A673 (cell line): ENCODE results near the gene PPP6R2. TPM values are rescaled to one million over a fixed set of nuclear protein-coding genes. Genes with fewer than 3 reads are reported as not detected.

ENCODE experiments used
- BruUV-seq: library from RNA; stranded (reverse); fragments of 400-500 nt; replicated peaks from 2 replicates; lab custom pipeline; 2021; lab: Mats Ljungman, UMichigan
- CTCF ChIA-PET: fragments of 300-600 bp; sonication (Branson Sonifier 250); formaldehyde crosslinking; loops from one replicate; lab custom pipeline; 2022; ENCODE audit warnings: antibody characterized with exemption; lab: Charles Lee
- POLR2A ChIA-PET: fragments of 300-600 bp; sonication (Branson Sonifier 250); formaldehyde crosslinking; loops from one replicate; lab custom pipeline; 2022; ENCODE audit warnings: antibody characterized with exemption; ENCODE audit not compliant: low non-redundant PET; lab: Charles Lee
- DNase-seq: peaks from one replicate; pipeline ENCODE4 v3.0.0-alpha.2; 2015; ENCODE audit warnings: low spot score
- H3K27ac ChIP-seq: fragments of 200-600 bp; sonication (generic); 2 replicates; pipeline ENCODE4 v1.5.1; 2016; ENCODE audit warnings: mixed run types, low read depth, mild to moderate bottlenecking, mixed read lengths, antibody characterized with exemption, low read length; ENCODE audit not compliant: poor library complexity, severe bottlenecking
- H3K27me3 ChIP-seq: fragments of 200-600 bp; sonication (generic); replicated peaks from 2 replicates; pipeline ENCODE4 v1.6.1; 2017; ENCODE audit warnings: mixed run types, low read depth, mild to moderate bottlenecking, mixed read lengths, antibody characterized with exemption, low read length; ENCODE audit not compliant: insufficient read depth, poor library complexity
- H3K36me3 ChIP-seq: fragments of 200-600 bp; sonication (generic); 2 replicates; pipeline ENCODE4 v1.6.1; 2016; ENCODE audit warnings: mixed run types, mild to moderate bottlenecking, mixed read lengths, antibody characterized with exemption, low read length; ENCODE audit not compliant: insufficient read depth, poor library complexity, severe bottlenecking
- H3K4me1 ChIP-seq: fragments of 200-600 bp; sonication (generic); 2 replicates; pipeline ENCODE4 v1.6.1; 2017; ENCODE audit warnings: mixed run types, mild to moderate bottlenecking, mixed read lengths, antibody characterized with exemption, low read length; ENCODE audit not compliant: insufficient read depth, poor library complexity, severe bottlenecking
- H3K4me3 ChIP-seq: fragments of 200-600 bp; sonication (generic); 2 replicates; pipeline ENCODE4 v1.5.1; 2016; ENCODE audit warnings: low read depth, mixed run types, mild to moderate bottlenecking, mixed read lengths, low read length; ENCODE audit not compliant: poor library complexity, severe bottlenecking
- H3K9me3 ChIP-seq: fragments of 200-600 bp; sonication (generic); 2 replicates; pipeline ENCODE4 v1.6.1; 2016; ENCODE audit warnings: mixed run types, low read depth, mild to moderate bottlenecking, mixed read lengths, antibody characterized with exemption, low read length; ENCODE audit not compliant: poor library complexity, severe bottlenecking
- CTCF ChIP-seq: fragments of 300-800, 200-600 bp; sonication (generic); conservative IDR thresholded peaks from 2 replicates; pipeline ENCODE4 v1.5.1; 2017; ENCODE audit warnings: low read depth, mild to moderate bottlenecking, antibody characterized with exemption, low read length, moderate library complexity, mixed read lengths
- EZH2 ChIP-seq: fragments of 200-600 bp; sonication (generic); IDR thresholded peaks from 2 replicates; pipeline ENCODE4 v1.6.1; 2017; ENCODE audit warnings: borderline replicate concordance, low read depth, mild to moderate bottlenecking, mixed read lengths, antibody characterized with exemption, low read length; ENCODE audit not compliant: poor library complexity, severe bottlenecking
- intact Hi-C: fragments of 100-400 bp; cut with micrococcal nuclease; formaldehyde crosslinking; loops from one replicate; pipeline ENCODE4 v1.10.0; 2022; ENCODE audit not compliant: unreplicated experiment
- total RNA-seq: library from RNA; stranded (reverse); gene quantifications from 2 replicates; pipeline ENCODE4 v1.2.3, GENCODE V29; 2021

The PPP6R2 gene
- total RNA-seq, 1 experiment from 2014 or later: 64.6 TPM

- intact Hi-C loops: no loop called here
- BruUV-seq: no TSS peak
- no peaks in the 10 kb centered on the region for H3K9me3 ChIP-seq
- H3K27me3 ChIP-seq: no peaks in the 10 kb centered on the region
- no peak for DNase-seq
- H3K4me3 ChIP-seq: no peak overlapping the region
- ChIA-PET POLR2A (interaction anchor here (0.5 kb wide), 1 partner anchor 44 kb away, joined by 6 read pairs; no protein-coding TSS in a partner anchor), CTCF (no interaction called here)
- H3K4me1 ChIP-seq: no peaks in the 10 kb centered on the region
- no peak overlapping the region for H3K27ac ChIP-seq
- peaks cover 50% of the 10 kb centered on the region for H3K36me3 ChIP-seq
- no peak for TF ChIP-seq EZH2
These were observed 103.0 kb downstream of the PPP6R2 start for GRCh38 chr22:50445880-50446707.

GRCh38 chr22:50446708-50447575 is 103.8 kb downstream of the PPP6R2 start:
- POLR2A ChIA-PET: no interaction called here

GRCh38 chr22:50447576-50448551 is 104.7 kb downstream of the PPP6R2 start:
- Histone ChIP-seq H3K9me3 (no peaks in the 10 kb centered on the region), H3K4me3 (no peak overlapping the region), H3K36me3 (peaks cover 46% of the 10 kb centered on the region), H3K4me1 (no peaks in the 10 kb centered on the region), H3K27ac (no peak overlapping the region), H3K27me3 (no peaks in the 10 kb centered on the region)
- no TSS peak for BruUV-seq
- intact Hi-C loops: no loop called here
- TF ChIP-seq EZH2 (no peak), CTCF (no peak)
- ChIA-PET CTCF (no interaction called here), POLR2A (no interaction called here)
- DNase-seq: no peak

More at GRCh38 chr22:50446708-50447575, 103.8 kb downstream of the PPP6R2 start:
- no TSS peak for BruUV-seq
- TF ChIP-seq EZH2 (no peak), CTCF (no peak)
- Histone ChIP-seq H3K4me3 (no peak overlapping the region), H3K27ac (no peak overlapping the region), H3K4me1 (no peaks in the 10 kb centered on the region), H3K36me3 (peaks cover 48% of the 10 kb centered on the region), H3K27me3 (no peaks in the 10 kb centered on the region), H3K9me3 (no peaks in the 10 kb centered on the region)
- no peak for DNase-seq
- intact Hi-C loops: no loop called here
- CTCF ChIA-PET: no interaction called here
